ENCODE results near the gene USB1. TPM values are rescaled to one million over a fixed set of nuclear protein-coding genes. Genes with fewer than 3 reads are reported as not detected.

USB1 gene
- total RNA-seq, 2 experiments from 2014 or later, result 37.3 to 38.5 TPM

GRCh38 chr16:57995721-57996405 is 5.3 kb upstream of the USB1 start:
- no peaks in the 10 kb centered on the region for H3K27me3 Mint-ChIP-seq
- H3K9me3 Mint-ChIP-seq (ENCODE audit: low read depth), result no peaks in the 10 kb centered on the region
- ChIA-PET CTCF (interaction anchor here (0.6 to 1.2 kb wide), 3 partner anchors 9 to 395 kb away, joined by 3 to 4 read pairs (median 3); no protein-coding TSS in a partner anchor), POLR2A (no interaction called here)
- DNase-seq (no peak), ATAC-seq (no peak)
- H3K4me1 Mint-ChIP-seq, result peaks cover 38% of the 10 kb centered on the region
- no peak overlapping the region for H3K27ac Mint-ChIP-seq
- intact Hi-C loops (cut with DNase I, micrococcal nuclease), result loop anchor here in 1 of 2 experiments (5.0 to 10.0 kb wide), 2 partner anchors 191 to 419 kb away; partner anchors contain the start of gene KIFC3
- peaks cover 11% of the 10 kb centered on the region for H3K36me3 Mint-ChIP-seq (ENCODE audit: low read depth)
- H3K4me3 Mint-ChIP-seq, result no peak overlapping the region

- Mint-ChIP-seq H3K4me1 (peaks cover 40% of the 10 kb centered on the region), H3K36me3 (ENCODE audit: low read depth) (peaks cover 11% of the 10 kb centered on the region), H3K27me3 (no peaks in the 10 kb centered on the region), H3K27ac (no peak overlapping the region), H3K9me3 (ENCODE audit: low read depth) (no peaks in the 10 kb centered on the region), H3K4me3 (no peak overlapping the region)
- ChIA-PET CTCF (interaction anchor here (0.6 to 1.2 kb wide), 3 partner anchors 9 to 237 kb away, joined by 3 to 4 read pairs (median 3); no protein-coding TSS in a partner anchor), POLR2A (no interaction called here)
- ATAC-seq (no peak), DNase-seq (no peak)
- intact Hi-C loops (cut with DNase I, micrococcal nuclease), result loop anchor here in 1 of 2 experiments (5.0 to 10.0 kb wide), 2 partner anchors 192 to 419 kb away; partner anchors contain the start of gene KIFC3
Observed at GRCh38 chr16:57996406-57997175, 4.6 kb upstream of the USB1 start.

- Mint-ChIP-seq H3K4me3 (no peak overlapping the region), H3K27me3 (no peaks in the 10 kb centered on the region), H3K9me3 (ENCODE audit: low read depth) (no peaks in the 10 kb centered on the region), H3K36me3 (ENCODE audit: low read depth) (peaks cover 11% of the 10 kb centered on the region), H3K27ac (no peak overlapping the region), H3K4me1 (peaks cover 46% of the 10 kb centered on the region)
- ATAC-seq (no peak), DNase-seq (no peak)
- intact Hi-C loops (cut with DNase I, micrococcal nuclease), result loop anchor here in 1 of 2 experiments (5.0 to 10.0 kb wide), 2 partner anchors 192 to 420 kb away; partner anchors contain the start of gene KIFC3
- ChIA-PET CTCF (interaction anchor here (1.0 kb wide), 2 partner anchors 10 to 237 kb away, joined by 3 read pairs; no protein-coding TSS in a partner anchor), POLR2A (no interaction called here)
Observed at GRCh38 chr16:57997176-57997527, 4.1 kb upstream of the USB1 start.

- H3K4me3 Mint-ChIP-seq, result peak overlapping the region; percentile 74
- ChIA-PET CTCF (interaction anchor here (1.0 to 1.9 kb wide), 3 partner anchors 11 to 238 kb away, joined by 3 to 9 read pairs (median 3); no protein-coding TSS in a partner anchor), POLR2A (no interaction called here)
- intact Hi-C loops (cut with DNase I, micrococcal nuclease), result loop anchor here in 1 of 2 experiments (5.0 to 10.0 kb wide), 2 partner anchors 193 to 420 kb away; partner anchors contain the start of gene KIFC3
- no peaks in the 10 kb centered on the region for H3K9me3 Mint-ChIP-seq (ENCODE audit: low read depth)
- peak overlapping the region; percentile 47 for H3K27ac Mint-ChIP-seq
- no peaks in the 10 kb centered on the region for H3K27me3 Mint-ChIP-seq
- peaks cover 13% of the 10 kb centered on the region for H3K36me3 Mint-ChIP-seq (ENCODE audit: low read depth)
- no peak for ATAC-seq
- peaks cover 51% of the 10 kb centered on the region for H3K4me1 Mint-ChIP-seq
- DNase-seq, result no peak
Observed at GRCh38 chr16:57997528-57998265, 3.5 kb upstream of the USB1 start.

GRCh38 chr16:57998486-57998885 is 2.7 kb upstream of the USB1 start:
- peak; percentile 25 for ATAC-seq
- Mint-ChIP-seq H3K36me3 (ENCODE audit: low read depth) (peaks cover 13% of the 10 kb centered on the region), H3K4me3 (peak overlapping the region; percentile 74), H3K27ac (peak overlapping the region; percentile 47), H3K4me1 (peaks cover 51% of the 10 kb centered on the region), H3K27me3 (no peaks in the 10 kb centered on the region), H3K9me3 (ENCODE audit: low read depth) (no peaks in the 10 kb centered on the region)
- intact Hi-C loops (cut with DNase I, micrococcal nuclease), result loop anchor here in 1 of 2 experiments (5.0 to 10.0 kb wide), 2 partner anchors 194 to 421 kb away; partner anchors contain the start of gene KIFC3
- ChIA-PET POLR2A (no interaction called here), CTCF (interaction anchor here (0.8 to 1.9 kb wide), 3 partner anchors 91 to 241 kb away, joined by 3 to 9 read pairs (median 4); no protein-coding TSS in a partner anchor)
- peak; percentile 76 for DNase-seq

- Mint-ChIP-seq H3K4me1 (peaks cover 54% of the 10 kb centered on the region), H3K9me3 (ENCODE audit: low read depth) (no peaks in the 10 kb centered on the region), H3K27me3 (no peaks in the 10 kb centered on the region), H3K4me3 (peak overlapping the region; percentile 74), H3K36me3 (ENCODE audit: low read depth) (peaks cover 13% of the 10 kb centered on the region), H3K27ac (peak overlapping the region; percentile 48)
- DNase-seq (no peak), ATAC-seq (no peak)
- ChIA-PET CTCF (interaction anchor here (0.6 to 1.9 kb wide), 5 partner anchors 92 to 263 kb away, joined by 3 to 9 read pairs (median 3); no protein-coding TSS in a partner anchor), POLR2A (interaction anchor here (0.7 to 0.8 kb wide), 2 partner anchors 93 to 406 kb away, joined by 3 to 4 read pairs; no protein-coding TSS in a partner anchor)
- intact Hi-C loops (cut with DNase I, micrococcal nuclease), result loop anchor here in 1 of 2 experiments (1.0 to 10.0 kb wide), 3 partner anchors 194 to 422 kb away; partner anchors contain the start of genes KATNB1 and KIFC3
Observed at GRCh38 chr16:57998992-57999365, 2.2 kb upstream of the USB1 start.

GRCh38 chr16:57999366-57999970 is 1.7 kb upstream of the USB1 start:
- Mint-ChIP-seq H3K36me3 (ENCODE audit: low read depth) (peaks cover 13% of the 10 kb centered on the region), H3K27ac (peak overlapping the region; percentile 48), H3K27me3 (no peaks in the 10 kb centered on the region), H3K4me3 (peak overlapping the region; percentile 74), H3K9me3 (ENCODE audit: low read depth) (no peaks in the 10 kb centered on the region), H3K4me1 (peaks cover 51% of the 10 kb centered on the region)
- ATAC-seq (peak; percentile 26), DNase-seq (peak; percentile 59)
- intact Hi-C loops (cut with DNase I, micrococcal nuclease), result loop anchor here in 1 of 2 experiments (1.0 to 10.0 kb wide), 3 partner anchors 195 to 422 kb away; partner anchors contain the start of genes KATNB1 and KIFC3
- ChIA-PET POLR2A (interaction anchor here (0.7 to 0.8 kb wide), 2 partner anchors 94 to 406 kb away, joined by 3 to 4 read pairs; no protein-coding TSS in a partner anchor), CTCF (interaction anchor here (0.6 to 1.9 kb wide), 8 partner anchors 11 to 263 kb away, joined by 3 to 9 read pairs (median 3); no protein-coding TSS in a partner anchor)

- H3K4me3 Mint-ChIP-seq, result peak within 1 kb of the TSS; percentile 91
- no peaks in the 10 kb centered on the region for H3K9me3 Mint-ChIP-seq (ENCODE audit: low read depth)
- no peaks in the 10 kb centered on the region for H3K27me3 Mint-ChIP-seq
- CTCF ChIA-PET, result interaction anchor here (0.6 to 1.8 kb wide), 7 partner anchors 10 to 424 kb away, joined by 3 to 5 read pairs (median 3); partner anchors contain the start of gene CFAP20
- ATAC-seq (peak; percentile 6), DNase-seq (peak; percentile 50)
- intact Hi-C loops (cut with DNase I, micrococcal nuclease), result loop anchor here (1.0 to 10.0 kb wide), 15 partner anchors 25 to 1643 kb away; partner anchors contain the start of genes KIFC3 (in 2 of the 2), CCDC102A (in 1 of the 2), CIAPIN1 (in 1 of the 2) and COQ9 (in 1 of the 2)
- H3K27ac Mint-ChIP-seq, result peak within 1 kb of the TSS; percentile 80
- H3K4me1 Mint-ChIP-seq, result peaks cover 48% of the 10 kb centered on the region
- POLR2A ChIA-PET, result interaction anchor here (0.8 kb wide), 1 partner anchor 95 kb away, joined by 4 read pairs; no protein-coding TSS in a partner anchor
- H3K36me3 Mint-ChIP-seq (ENCODE audit: low read depth), result peaks cover 13% of the 10 kb centered on the region
Observed at GRCh38 chr16:57999971-58000705, 1.1 kb upstream of the USB1 start, which contains the start of gene ZNF319. TSS of gene ZNF319 (minus strand) at chr16:58000672. CDS start at chr16:57998265, 2,407 bp downstream.

GRCh38 chr16:58001781-58002415 is 691 bp downstream of the USB1 start:
- ChIA-PET POLR2A (interaction anchor here (0.7 kb wide), 1 partner anchor 31 kb away, joined by 3 read pairs; the partner anchor contains the start of gene CNGB1), CTCF (interaction anchor here (1.0 to 1.4 kb wide), 5 partner anchors 10 to 426 kb away, joined by 3 to 5 read pairs (median 3); partner anchors contain the start of gene CNGB1)
- H3K27ac Mint-ChIP-seq, result no peak overlapping the region
- ATAC-seq, result no peak
- H3K36me3 Mint-ChIP-seq (ENCODE audit: low read depth), result peaks cover 18% of the 10 kb centered on the region
- H3K4me1 Mint-ChIP-seq, result peaks cover 41% of the 10 kb centered on the region
- intact Hi-C loops (cut with DNase I, micrococcal nuclease), result loop anchor here (1.0 to 5.0 kb wide), 16 partner anchors 17 to 1645 kb away; partner anchors contain the start of genes CCDC102A (in 1 of the 2), CFAP20 (in 1 of the 2), CIAPIN1 (in 1 of the 2) and COQ9 (in 1 of the 2)
- no peaks in the 10 kb centered on the region for H3K27me3 Mint-ChIP-seq
- H3K9me3 Mint-ChIP-seq (ENCODE audit: low read depth), result no peaks in the 10 kb centered on the region
- H3K4me3 Mint-ChIP-seq, result peak overlapping the region; percentile 91
- DNase-seq, result no peak
